Right lobe of liver (tissue), 4 donors: ENCODE measurements around the gene SPCS3.

Experiments used
- POLR2A ChIP-seq: fragments of 450-650 bp; IDR thresholded peaks from one replicate; pipeline ENCODE4 v1.6.1; 2017; ENCODE audit warnings: antibody characterized with exemption, mild to moderate bottlenecking
- TF ChIP-seq, protein P1 (sequence below), 4 donors: fragments of 200-600 bp in 3 of 4; fragments of 450-650 bp in 1 of 4; IDR thresholded peaks; one replicate each; pipeline versions ENCODE4 v1.5.1 to v1.8.0; 2016 to 2022; ENCODE audit warnings: antibody characterized with exemption in 4 of 4, mild to moderate bottlenecking in 2 of 4
- donor health status: DM: no; HTN: no; CAD: no.
- donor health status: DM: no; HTN: no; CAD: no.
- donor health status: DM: no; HTN: yes; CAD: no.

DNA sequence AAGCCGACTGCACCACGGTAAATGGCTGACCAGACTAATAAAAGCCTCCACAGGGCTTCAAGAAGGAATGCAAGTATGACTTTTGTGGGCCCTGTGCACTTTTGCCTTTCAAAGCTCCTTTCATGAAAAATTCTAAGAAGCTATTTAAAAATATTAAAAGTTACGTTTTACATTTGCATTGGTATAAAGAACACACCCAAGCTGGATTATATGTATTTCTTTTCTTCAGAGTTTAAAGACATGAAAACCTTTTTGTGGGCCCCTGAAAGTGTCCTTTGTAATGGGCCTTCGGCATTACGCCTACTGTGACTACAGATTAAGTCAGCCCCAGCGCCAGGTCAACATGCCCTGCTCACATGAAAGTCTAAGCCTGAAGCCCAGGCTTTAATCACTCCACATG is 30.2 kb upstream of the SPCS3 start:
- TF ChIP-seq, protein P1, sequence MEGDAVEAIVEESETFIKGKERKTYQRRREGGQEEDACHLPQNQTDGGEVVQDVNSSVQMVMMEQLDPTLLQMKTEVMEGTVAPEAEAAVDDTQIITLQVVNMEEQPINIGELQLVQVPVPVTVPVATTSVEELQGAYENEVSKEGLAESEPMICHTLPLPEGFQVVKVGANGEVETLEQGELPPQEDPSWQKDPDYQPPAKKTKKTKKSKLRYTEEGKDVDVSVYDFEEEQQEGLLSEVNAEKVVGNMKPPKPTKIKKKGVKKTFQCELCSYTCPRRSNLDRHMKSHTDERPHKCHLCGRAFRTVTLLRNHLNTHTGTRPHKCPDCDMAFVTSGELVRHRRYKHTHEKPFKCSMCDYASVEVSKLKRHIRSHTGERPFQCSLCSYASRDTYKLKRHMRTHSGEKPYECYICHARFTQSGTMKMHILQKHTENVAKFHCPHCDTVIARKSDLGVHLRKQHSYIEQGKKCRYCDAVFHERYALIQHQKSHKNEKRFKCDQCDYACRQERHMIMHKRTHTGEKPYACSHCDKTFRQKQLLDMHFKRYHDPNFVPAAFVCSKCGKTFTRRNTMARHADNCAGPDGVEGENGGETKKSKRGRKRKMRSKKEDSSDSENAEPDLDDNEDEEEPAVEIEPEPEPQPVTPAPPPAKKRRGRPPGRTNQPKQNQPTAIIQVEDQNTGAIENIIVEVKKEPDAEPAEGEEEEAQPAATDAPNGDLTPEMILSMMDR (IDR thresholded peaks at IDR 0.05): no peak
- TF ChIP-seq POLR2A: no peak
